ENCODE results near the gene CD8B2. TPM values are rescaled to one million over a fixed set of nuclear protein-coding genes. Genes with fewer than 3 reads are reported as not detected.
A peak's percentile ranks its signal among the peaks of the same experiment; 100 is the strongest.
"Not testable (repeated sequence)": the region's sequence is repeated elsewhere in the genome, so short reads cannot be mapped to it uniquely, and the experiment has no call there.

The CD8B2 gene
- total RNA-seq, 1 donor = not detected

DNA sequence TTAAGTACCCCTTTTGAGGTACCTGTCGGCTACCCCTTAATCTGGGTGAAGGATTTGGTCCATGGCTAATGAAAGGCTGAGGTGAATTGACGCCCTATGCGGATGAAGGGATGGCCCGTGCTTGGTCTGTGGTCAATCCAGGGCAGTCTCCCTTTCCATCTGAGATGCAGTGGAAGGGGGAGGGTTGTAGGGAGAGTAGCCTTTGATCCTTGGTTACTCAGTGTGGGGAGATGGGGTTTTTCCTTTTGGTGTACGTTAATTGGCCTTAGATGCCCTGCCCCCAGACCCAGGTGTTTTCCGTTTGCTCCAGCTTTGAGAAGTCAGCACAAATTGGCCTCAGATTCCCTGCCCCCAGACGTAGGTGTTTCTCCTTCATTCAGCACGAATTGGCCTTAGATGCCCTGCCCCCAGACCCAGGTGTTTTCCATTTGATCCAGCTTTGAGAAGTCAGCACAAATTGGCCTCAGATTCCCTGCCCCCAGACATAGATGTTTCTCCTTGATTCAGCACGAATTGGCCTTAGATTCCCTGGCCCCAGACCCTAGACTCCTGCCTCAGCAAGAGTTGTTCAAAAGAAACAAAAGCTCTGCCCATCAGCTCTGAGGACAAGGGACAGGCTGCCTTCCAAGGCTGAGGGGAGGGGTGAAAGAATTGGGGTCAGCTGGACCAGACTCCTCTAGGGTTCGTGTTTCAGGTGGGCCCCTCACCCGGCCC, 21.7 kb downstream of the CD8B2 start:
- not testable (repeated sequence) for H3K4me3 ChIP-seq (ENCODE audit: low read depth, low read length); DNase-seq (ENCODE audit: low read depth)

DNA sequence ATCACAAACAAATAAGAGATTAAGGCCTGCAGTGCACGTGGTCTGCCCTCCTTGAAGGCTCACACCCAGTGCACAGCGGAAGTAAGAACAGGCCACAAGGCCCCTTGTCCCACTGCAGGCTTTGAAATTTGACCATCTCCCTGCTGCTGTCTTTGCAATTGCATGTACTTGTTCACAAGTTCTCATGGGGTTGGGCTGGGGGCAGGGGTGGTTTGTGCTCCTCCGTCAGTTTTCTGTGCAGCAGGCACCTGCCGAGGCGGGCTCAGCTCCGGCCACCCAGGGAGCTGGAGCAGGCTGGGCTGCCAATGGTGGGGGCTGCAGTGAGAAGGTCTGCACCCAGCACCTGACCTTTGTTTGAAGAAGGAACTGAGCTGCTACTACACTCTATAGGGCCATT, 22.2 kb downstream of the CD8B2 start:
- H3K4me3 ChIP-seq (ENCODE audit: low read depth, low read length); DNase-seq (ENCODE audit: low read depth): not testable (repeated sequence)

DNA sequence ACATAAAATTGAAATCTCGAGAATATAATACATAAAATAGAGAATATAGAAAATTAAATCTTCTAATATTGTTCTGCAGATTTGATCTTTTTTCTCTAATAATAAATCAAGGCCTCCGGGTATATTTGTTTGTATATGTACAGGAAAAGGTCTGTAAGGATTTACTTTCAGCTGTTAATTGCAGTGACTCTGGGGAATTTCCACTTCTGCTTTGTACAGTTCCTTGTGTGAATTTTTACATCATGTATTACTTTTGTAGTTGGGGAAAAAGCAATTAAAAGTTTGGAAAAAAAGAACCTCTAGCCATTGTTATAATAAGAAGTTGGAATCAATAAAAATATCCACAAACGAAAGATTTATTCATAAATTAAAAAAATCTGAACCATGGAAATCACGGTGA, 23.6 kb downstream of the CD8B2 start:
- not testable (repeated sequence) for DNase-seq (ENCODE audit: low read depth); H3K4me3 ChIP-seq (ENCODE audit: low read depth, low read length)

DNA sequence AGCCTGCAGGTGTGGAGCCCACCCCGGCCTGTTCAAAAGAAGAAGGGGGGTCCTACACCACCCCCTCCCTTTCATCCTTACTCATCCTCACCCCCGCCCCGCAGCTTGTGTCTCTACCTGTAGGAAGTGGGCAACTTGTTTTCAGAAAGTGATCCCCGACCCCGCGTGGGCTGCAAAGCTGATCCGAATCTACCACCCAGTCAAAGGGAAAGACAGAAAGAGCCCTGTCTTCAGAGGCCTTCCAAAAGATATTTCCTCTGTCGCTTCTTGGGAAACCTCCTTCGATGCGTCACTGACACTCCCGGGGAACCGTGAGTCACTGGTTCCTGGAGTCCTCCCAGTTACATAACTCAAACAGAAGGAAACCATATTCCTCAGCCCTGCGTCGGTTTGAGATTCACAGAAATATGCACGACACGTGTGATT, 24.3 kb downstream of the CD8B2 start:
- H3K4me3 ChIP-seq (ENCODE audit: low read depth, low read length) = not testable (repeated sequence)
- peak; percentile 50 for DNase-seq (ENCODE audit: low read depth)

DNA sequence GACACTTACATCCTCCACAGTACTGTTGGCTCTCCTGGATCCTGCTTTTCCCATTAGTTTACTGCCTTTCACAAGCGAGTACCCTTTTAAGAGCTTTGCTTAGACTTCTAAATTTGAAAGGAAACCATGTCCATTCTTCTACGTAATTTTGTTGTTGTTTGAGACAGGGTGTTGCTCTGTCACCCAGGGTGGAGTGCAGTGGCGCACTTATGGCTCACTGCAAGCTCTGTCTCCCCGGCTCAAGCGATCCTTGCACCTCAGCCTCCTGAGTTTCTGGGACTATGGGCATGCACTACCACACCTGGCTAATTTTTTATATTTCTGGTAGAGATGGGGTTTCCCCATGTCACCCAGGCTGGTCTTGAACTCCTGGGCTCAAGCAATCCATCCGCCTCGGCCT, 24.8 kb downstream of the CD8B2 start:
- H3K4me3 ChIP-seq (ENCODE audit: low read depth, low read length); DNase-seq (ENCODE audit: low read depth): not testable (repeated sequence)

DNA sequence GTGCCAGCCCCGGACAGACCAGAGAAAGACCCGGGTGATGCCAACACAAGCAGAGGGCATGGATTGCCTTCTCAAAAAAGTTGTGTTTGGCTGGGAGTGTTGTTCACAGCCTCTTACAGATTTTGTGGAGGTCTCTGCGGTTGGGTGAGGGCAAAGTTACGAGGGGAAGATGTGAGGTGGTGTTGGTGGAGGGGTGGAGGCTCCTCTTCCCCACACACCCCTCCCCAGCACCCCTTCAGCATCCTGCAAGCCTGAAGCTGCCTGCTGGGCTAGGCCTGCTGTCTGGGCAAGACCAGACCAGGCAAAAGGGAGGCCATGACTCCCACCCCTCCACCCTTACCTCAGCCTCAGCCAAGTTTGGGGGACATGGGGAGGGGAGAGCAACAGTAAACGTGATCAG, 26.2 kb downstream of the CD8B2 start:
- DNase-seq (ENCODE audit: low read depth); H3K4me3 ChIP-seq (ENCODE audit: low read depth, low read length): not testable (repeated sequence)

DNA sequence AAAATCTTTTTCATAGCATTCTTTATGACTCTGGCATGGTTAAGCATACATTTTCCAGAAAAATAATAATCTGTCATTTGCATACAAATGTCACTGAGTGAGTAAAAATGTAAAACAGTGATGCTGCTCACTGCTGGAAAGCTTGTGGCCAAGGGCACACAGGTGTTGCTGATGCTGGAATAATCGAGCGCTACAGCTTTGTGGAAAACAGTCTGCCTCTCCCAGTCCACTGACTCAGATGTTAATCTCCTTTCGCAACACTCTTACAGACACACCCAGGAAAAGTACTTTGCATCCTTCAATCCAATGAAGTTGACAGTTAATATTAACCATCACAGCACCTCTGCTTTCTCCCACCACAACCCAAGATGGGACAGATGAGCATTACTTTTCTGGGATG, 27.7 kb downstream of the CD8B2 start:
- not testable (repeated sequence) for DNase-seq (ENCODE audit: low read depth); H3K4me3 ChIP-seq (ENCODE audit: low read depth, low read length)

DNA sequence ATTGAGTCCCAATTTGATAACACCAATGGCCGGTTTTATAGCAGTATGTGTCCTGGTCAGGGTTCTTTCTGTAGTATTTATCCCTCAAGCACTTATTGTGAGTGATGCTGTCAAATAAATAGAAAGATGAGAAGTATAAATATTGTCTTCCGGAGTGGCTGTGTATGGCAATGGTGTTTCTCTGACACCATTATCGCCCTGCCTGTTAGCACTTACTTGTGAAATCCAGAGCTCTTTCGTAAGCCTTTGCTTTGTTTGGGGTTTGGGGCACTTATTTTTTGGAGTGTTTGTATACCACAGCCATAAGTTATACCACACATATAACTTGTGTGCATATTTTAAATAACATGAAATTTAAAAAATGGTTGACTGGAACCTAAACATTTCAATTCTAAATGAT, 29.3 kb downstream of the CD8B2 start:
- no peak for DNase-seq (ENCODE audit: low read depth)
- H3K4me3 ChIP-seq (ENCODE audit: low read depth, low read length) = no peak overlapping the region
- TF ChIP-seq, protein P1, sequence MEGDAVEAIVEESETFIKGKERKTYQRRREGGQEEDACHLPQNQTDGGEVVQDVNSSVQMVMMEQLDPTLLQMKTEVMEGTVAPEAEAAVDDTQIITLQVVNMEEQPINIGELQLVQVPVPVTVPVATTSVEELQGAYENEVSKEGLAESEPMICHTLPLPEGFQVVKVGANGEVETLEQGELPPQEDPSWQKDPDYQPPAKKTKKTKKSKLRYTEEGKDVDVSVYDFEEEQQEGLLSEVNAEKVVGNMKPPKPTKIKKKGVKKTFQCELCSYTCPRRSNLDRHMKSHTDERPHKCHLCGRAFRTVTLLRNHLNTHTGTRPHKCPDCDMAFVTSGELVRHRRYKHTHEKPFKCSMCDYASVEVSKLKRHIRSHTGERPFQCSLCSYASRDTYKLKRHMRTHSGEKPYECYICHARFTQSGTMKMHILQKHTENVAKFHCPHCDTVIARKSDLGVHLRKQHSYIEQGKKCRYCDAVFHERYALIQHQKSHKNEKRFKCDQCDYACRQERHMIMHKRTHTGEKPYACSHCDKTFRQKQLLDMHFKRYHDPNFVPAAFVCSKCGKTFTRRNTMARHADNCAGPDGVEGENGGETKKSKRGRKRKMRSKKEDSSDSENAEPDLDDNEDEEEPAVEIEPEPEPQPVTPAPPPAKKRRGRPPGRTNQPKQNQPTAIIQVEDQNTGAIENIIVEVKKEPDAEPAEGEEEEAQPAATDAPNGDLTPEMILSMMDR (IDR thresholded peaks at IDR 0.05; ENCODE audit: insufficient read depth, low read length) = no peak

DNA sequence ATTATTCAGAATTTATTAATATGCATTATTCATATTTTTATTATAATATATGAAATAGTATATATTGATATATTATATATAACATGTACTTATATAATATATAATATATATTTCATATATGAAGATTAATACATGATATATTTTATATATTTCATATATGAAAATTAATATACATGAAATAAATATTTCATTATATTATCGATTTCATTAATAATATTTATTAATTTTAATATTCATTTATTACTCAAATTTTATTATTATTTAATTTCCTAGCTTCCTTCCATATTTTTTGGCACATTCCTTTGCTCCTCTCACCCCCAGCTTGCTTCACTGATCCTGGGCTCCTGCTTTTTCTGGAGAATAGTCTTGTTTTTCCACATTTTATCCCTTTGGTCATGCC, 29.7 kb downstream of the CD8B2 start:
- DNase-seq (ENCODE audit: low read depth) = no peak
- H3K4me3 ChIP-seq (ENCODE audit: low read depth, low read length) = no peak overlapping the region
- TF ChIP-seq, protein P1 (IDR thresholded peaks at IDR 0.05; ENCODE audit: insufficient read depth, low read length) = no peak

DNA sequence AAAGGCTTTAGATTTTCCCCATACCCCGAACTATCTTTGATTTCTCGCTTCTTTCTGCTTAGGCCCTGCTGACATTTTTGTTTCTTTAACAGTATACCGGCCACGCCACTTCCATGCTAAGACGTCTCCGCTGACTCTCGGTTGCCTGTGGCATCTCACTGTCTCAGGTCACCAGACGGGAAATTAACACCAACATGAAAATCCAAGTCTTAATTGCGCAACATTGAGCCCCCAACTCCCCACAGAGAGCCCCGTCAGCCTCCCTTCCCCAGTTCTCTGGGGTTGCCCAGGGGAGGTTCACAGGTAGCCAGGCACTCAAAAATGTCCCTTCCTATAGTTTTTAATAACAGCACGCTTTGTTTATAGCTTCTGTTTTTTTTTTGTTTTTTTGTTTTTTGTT, 30.2 kb downstream of the CD8B2 start:
- TF ChIP-seq, protein P1 (IDR thresholded peaks at IDR 0.05; ENCODE audit: insufficient read depth, low read length) = no peak
- H3K4me3 ChIP-seq (ENCODE audit: low read depth, low read length) = no peak overlapping the region
- no peak for DNase-seq (ENCODE audit: low read depth)

DNA sequence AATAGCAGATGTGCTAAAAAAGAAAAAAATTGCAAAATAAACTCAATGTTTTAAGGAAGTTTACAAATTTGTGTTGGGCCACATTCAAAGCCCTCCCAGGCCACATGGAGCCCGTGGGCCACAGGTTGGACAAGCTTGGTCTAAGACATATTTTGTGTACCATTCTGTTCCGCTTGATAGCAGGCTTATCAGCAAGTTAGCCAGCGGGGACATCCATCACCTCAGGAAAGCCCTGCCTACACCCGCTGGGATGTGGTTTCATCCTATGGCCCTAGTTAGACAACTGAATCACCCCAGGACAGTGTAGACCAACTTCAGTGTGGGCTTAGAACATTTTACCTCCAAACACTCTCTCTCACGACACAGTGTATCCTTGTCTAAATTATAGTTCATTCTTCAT, 32.6 kb downstream of the CD8B2 start:
- DNase-seq (ENCODE audit: low read depth) = no peak
- TF ChIP-seq, protein P1 (IDR thresholded peaks at IDR 0.05; ENCODE audit: insufficient read depth, low read length) = no peak
- H3K4me3 ChIP-seq (ENCODE audit: low read depth, low read length) = no peak overlapping the region

Data from fibroblast of the aortic adventitia (primary cell).